HCT116 (cell line): ENCODE measurements around the gene ST6GALNAC5. TPM values are rescaled to one million over a fixed set of nuclear protein-coding genes. Genes with fewer than 3 reads are reported as not detected.

Experiments used
- ATAC-seq: fragments of 200-7000 bp; cut with Tn5 transposase; 2 replicates; pipeline ENCODE4 v1.9.1; 2020; ENCODE audit warnings: mild to moderate bottlenecking, moderate library complexity
- BruUV-seq: library from RNA; stranded (reverse); fragments of 400-500 nt; replicated peaks from 2 replicates; lab custom pipeline; 2021; lab: Mats Ljungman, UMichigan
- CTCF ChIA-PET: fragments of 300-600 bp; sonication (Branson Sonifier 250); formaldehyde crosslinking; loops from one replicate; lab custom pipeline; 2021; ENCODE audit warnings: antibody characterized with exemption; lab: Charles Lee
- POLR2A ChIA-PET: fragments of 300-600, 350-600 bp; sonication (Branson Sonifier 250); formaldehyde crosslinking; loops from one replicate; lab custom pipeline; 2021; ENCODE audit warnings: antibody characterized with exemption; lab: Charles Lee
- RAD21 ChIA-PET, 2 experiments: fragments of 300-600 bp; sonication (Branson Sonifier 250); formaldehyde crosslinking; loops; one replicate each; lab custom pipeline; 2023; ENCODE audit warnings: low total read pairs in 2 of 2; ENCODE audit not compliant: uncharacterized antibody in 2 of 2, unreplicated experiment in 2 of 2, low non-redundant PET in 1 of 2; lab: Charles Lee
- DNase-seq: peaks from one replicate; pipeline ENCODE4 v3.0.0-alpha.2; 2010; ENCODE audit warnings: low read depth, low spot score
- H2AFZ ChIP-seq: fragments of 200-600 bp; shearing (Covaris generic), sonication (generic); 2 replicates; pipeline ENCODE4 v1.6.1; 2017; ENCODE audit warnings: low read depth, mixed run types, mixed read lengths, antibody characterized with exemption, low read length; ENCODE audit not compliant: poor library complexity, severe bottlenecking
- H3K27ac ChIP-seq: 2 replicates; pipeline ENCODE4 v1.5.1; 2012; ENCODE audit warnings: low read depth, low read length
- H3K27me3 ChIP-seq: fragments of 200-600 bp; sonication (generic); 2 replicates; pipeline ENCODE4 v1.6.1; 2016; ENCODE audit warnings: mixed run types, low read length, mixed read lengths; ENCODE audit not compliant: insufficient read depth
- H3K36me3 ChIP-seq, 2 experiments: fragments of 200-500 bp in 1 of 2; fragments of 200-600 bp in 1 of 2; sonication (Bioruptor generic) in 1 of 2; sonication (generic) in 1 of 2; 2 replicates each; pipeline versions ENCODE4 v1.5.1 to v1.6.1; 2014 to 2016; ENCODE audit warnings: low read length in 2 of 2, inconsistent platforms in 1 of 2, mixed read lengths in 1 of 2, mixed run types in 1 of 2; ENCODE audit not compliant: insufficient read depth in 2 of 2, control insufficient read depth in 1 of 2
- H3K4me1 ChIP-seq, 2 experiments: fragments of 200-600 bp in 1 of 2; sonication (generic) in 1 of 2; 2 replicates each; pipeline versions ENCODE4 v1.5.1 to v1.6.1; 2012 to 2017; ENCODE audit warnings: low read length in 2 of 2, inconsistent platforms in 1 of 2, mild to moderate bottlenecking in 1 of 2, mixed read lengths in 1 of 2, mixed run types in 1 of 2, moderate library complexity in 1 of 2; ENCODE audit not compliant: insufficient read depth in 2 of 2, control insufficient read depth in 1 of 2
- H3K4me2 ChIP-seq: fragments of 200-600 bp; sonication (generic); 2 replicates; pipeline ENCODE4 v1.6.1; 2017; ENCODE audit warnings: mixed run types, low read length, mixed read lengths
- H3K4me3 ChIP-seq, 2 experiments: fragments of 200-600 bp in 1 of 2; sonication (generic) in 1 of 2; replicated peaks in 1 of 2; 2 replicates each; pipeline ENCODE4 v1.5.1; 2011 to 2016; ENCODE audit warnings: low read length in 2 of 2, control low read depth in 1 of 2, low read depth in 1 of 2, mild to moderate bottlenecking in 1 of 2, mixed read lengths in 1 of 2, mixed run types in 1 of 2
- H3K79me2 ChIP-seq: fragments of 200-600 bp; sonication (generic); 2 replicates; pipeline ENCODE4 v1.6.1; 2017; ENCODE audit warnings: mild to moderate bottlenecking, mixed run types, low read length, moderate library complexity, mixed read lengths; ENCODE audit not compliant: insufficient read depth
- H3K9ac ChIP-seq: fragments of 200-600 bp; sonication (generic); 2 replicates; pipeline ENCODE4 v1.6.1; 2016; ENCODE audit warnings: low read length, mixed read lengths
- H3K9me2 ChIP-seq: fragments of 200-600 bp; sonication (generic), shearing (Covaris generic); 2 replicates; pipeline ENCODE4 v1.6.1; 2017; ENCODE audit warnings: mixed run types, mild to moderate bottlenecking, moderate library complexity; ENCODE audit not compliant: insufficient read depth
- H3K9me3 ChIP-seq, 2 experiments: fragments of 200-500 bp in 1 of 2; fragments of 200-600 bp in 1 of 2; sonication (Bioruptor generic) in 1 of 2; sonication (generic) in 1 of 2; 2 replicates each; pipeline ENCODE4 v1.6.1; 2014 to 2017; ENCODE audit warnings: low read length in 2 of 2, mixed read lengths in 2 of 2, inconsistent platforms in 1 of 2, low read depth in 1 of 2, mild to moderate bottlenecking in 1 of 2, mixed run types in 1 of 2, moderate library complexity in 1 of 2; ENCODE audit not compliant: control insufficient read depth in 1 of 2, insufficient read depth in 1 of 2
- H4K20me1 ChIP-seq: fragments of 200-600 bp; sonication (generic), shearing (Covaris generic); 2 replicates; pipeline ENCODE4 v1.6.1; 2017; ENCODE audit warnings: mixed run types, mild to moderate bottlenecking, moderate library complexity; ENCODE audit not compliant: insufficient read depth
- CBX3 ChIP-seq: IDR thresholded peaks from 2 replicates; pipeline ENCODE4 v1.6.1; 2012; ENCODE audit warnings: low read depth
- CEBPB ChIP-seq: IDR thresholded peaks from 2 replicates; pipeline ENCODE4 v1.6.1; 2012; ENCODE audit warnings: low read depth
- CTCF ChIP-seq, 3 experiments: fragments of 200-600 bp in 1 of 3; sonication (generic) in 1 of 3; IDR thresholded peaks in 2 of 3; conservative IDR thresholded peaks in 1 of 3; 2 replicates each; pipeline ENCODE4 v1.5.1; 2012 to 2017; ENCODE audit warnings: low read depth in 2 of 3, low read length in 2 of 3, antibody characterized with exemption in 1 of 3, borderline replicate concordance in 1 of 3, control low read depth in 1 of 3, mild to moderate bottlenecking in 1 of 3, mixed read lengths in 1 of 3, mixed run types in 1 of 3, moderate library complexity in 1 of 3; ENCODE audit not compliant: insufficient read depth in 1 of 3
- EZH2 ChIP-seq: fragments of 200-600 bp; sonication (generic); IDR thresholded peaks from 2 replicates; pipeline ENCODE4 v1.6.1; 2017; ENCODE audit warnings: antibody characterized with exemption, mixed run types
- FOSL1 ChIP-seq: IDR thresholded peaks from 2 replicates; pipeline ENCODE4 v1.6.1; 2012; ENCODE audit warnings: low read depth
- POLR2A ChIP-seq: IDR thresholded peaks from 2 replicates; pipeline ENCODE4 v1.7.0; 2011; ENCODE audit warnings: borderline replicate concordance; ENCODE audit not compliant: insufficient read depth, insufficient read length; ENCODE audit errors: extremely low read depth
- POLR2AphosphoS5 ChIP-seq: IDR thresholded peaks from 2 replicates; pipeline ENCODE4 v1.6.1; 2011; ENCODE audit warnings: mild to moderate bottlenecking, low read depth, low read length, moderate library complexity
- REST ChIP-seq: IDR thresholded peaks from 2 replicates; pipeline ENCODE4 v1.6.1; 2012; ENCODE audit warnings: low read depth
- SIN3A ChIP-seq: IDR thresholded peaks from 2 replicates; pipeline ENCODE4 v1.6.1; 2012; ENCODE audit warnings: low read depth
- SP1 ChIP-seq: IDR thresholded peaks from 2 replicates; pipeline ENCODE4 v1.6.1; 2012; ENCODE audit warnings: low read depth
- intact Hi-C: fragments of 100-400 bp; cut with micrococcal nuclease; formaldehyde crosslinking; loops from 2 replicates; pipeline ENCODE4 v1.10.0; 2022
- total RNA-seq: library from RNA; stranded (reverse); gene quantifications from one replicate; pipeline ENCODE4 v1.2.1, GENCODE V29; 2021; ENCODE audit not compliant: unreplicated experiment

The ST6GALNAC5 gene
- total RNA-seq, 1 experiment from 2014 or later: 1.2 TPM

DNA sequence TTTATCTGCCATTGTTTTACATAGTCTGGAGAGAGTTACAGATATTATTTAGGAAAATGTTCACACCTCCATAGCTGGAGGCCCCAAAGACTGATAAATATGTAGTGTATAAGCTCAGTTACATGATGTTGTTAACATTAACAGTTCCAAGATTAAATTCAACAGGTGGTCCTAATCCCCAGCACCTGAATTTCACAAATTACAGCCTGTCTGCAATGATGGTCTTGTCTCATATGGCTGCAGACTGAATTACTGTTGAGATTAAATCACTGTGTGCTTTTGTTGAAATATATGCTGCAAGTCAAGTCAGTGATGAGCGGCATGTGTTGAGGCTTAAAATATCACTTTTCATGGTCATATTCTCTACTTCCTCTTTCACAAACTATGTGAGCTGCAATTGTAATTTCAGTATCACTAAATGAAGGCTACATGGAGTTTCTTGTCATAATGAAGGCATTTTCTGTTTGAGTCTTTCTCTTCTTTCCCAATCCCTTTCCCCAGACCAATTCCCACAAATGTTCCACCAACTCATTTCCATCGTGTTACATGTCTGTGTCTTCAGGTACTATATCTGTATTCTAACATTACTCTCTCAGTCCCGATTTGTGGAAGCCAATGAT is 4.2 kb downstream of the ST6GALNAC5 start:
- ChIA-PET POLR2A (no interaction called here), RAD21 (no interaction called here), CTCF (no interaction called here)
- intact Hi-C loops: no loop called here
- Histone ChIP-seq H3K27me3 (no peaks in the 10 kb centered on the region), H3K4me1 (no peaks in the 10 kb centered on the region), H3K79me2 (no peaks in the 10 kb centered on the region), H3K4me3 (no peak overlapping the region), H3K9me2 (no peaks in the 10 kb centered on the region), H2AFZ (no peak overlapping the region), H3K36me3 (no peaks in the 10 kb centered on the region), H3K4me2 (no peak overlapping the region), H3K27ac (no peak overlapping the region), H3K9ac (no peak overlapping the region), H3K9me3 (no peaks in the 10 kb centered on the region), H4K20me1 (no peaks in the 10 kb centered on the region)
- no peak for TF ChIP-seq REST
- no peak for TF ChIP-seq CBX3
- no peak for TF ChIP-seq CTCF (IDR thresholded peaks at IDR 0.05 in 2 of 3, conservative IDR thresholded peaks at IDR 0.05 in 1 of 3; ENCODE audit: borderline replicate concordance in 1 of 3, insufficient read depth in 1 of 3, low read depth in 2 of 3, low read length in 2 of 3)
- TF ChIP-seq SP1: no peak
- TF ChIP-seq SIN3A: no peak
- TF ChIP-seq FOSL1: no peak
- no peak for TF ChIP-seq CEBPB
- TF ChIP-seq EZH2: no peak
- no peak for TF ChIP-seq POLR2AphosphoS5
- no peak for TF ChIP-seq POLR2A
- no peak for ATAC-seq
- BruUV-seq: no TSS peak
- no peak for DNase-seq
